Ramos (cell line): ENCODE results near the gene CDK6.

Experiments
- in situ Hi-C: fragments of 300-500 bp; cut with MboI; formaldehyde crosslinking; loops from one replicate; pipeline ENCODE4 v1.14.3; 2022; ENCODE audit warnings: low sequenced_read_pairs; ENCODE audit not compliant: unreplicated experiment

The CDK6 gene

DNA sequence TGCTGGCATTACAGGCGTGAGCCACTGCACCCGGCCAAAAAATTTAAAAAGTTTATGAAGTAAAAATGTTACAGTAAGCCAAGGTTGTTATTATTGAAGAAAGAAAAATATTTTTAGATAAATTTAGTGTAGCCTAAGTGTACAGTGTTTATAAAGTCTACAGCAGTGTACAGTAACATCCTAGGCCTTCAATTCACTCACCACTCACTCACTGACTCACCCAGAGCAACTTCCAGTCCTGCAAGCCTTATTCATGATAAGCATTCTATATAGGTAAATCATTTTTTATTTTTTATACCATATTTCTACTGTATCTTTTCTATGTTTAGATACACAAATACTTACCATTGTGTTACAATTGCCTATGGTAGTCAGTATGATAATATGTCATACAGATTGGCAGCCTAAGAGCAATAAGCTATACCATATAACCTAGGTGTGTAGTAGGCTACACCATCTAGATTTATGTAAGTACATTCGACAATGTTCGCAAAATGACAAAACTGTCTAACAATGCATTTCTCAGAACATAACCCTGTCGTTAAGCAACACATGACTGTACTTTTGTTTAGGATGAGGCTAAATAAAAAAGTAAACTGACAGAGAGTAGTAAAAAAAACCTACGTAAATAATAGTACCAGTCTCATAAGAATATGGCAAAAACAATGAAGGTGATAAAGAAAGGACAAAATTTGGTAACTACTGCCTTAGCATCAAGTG is 168.4 kb downstream of the CDK6 start:
- in situ Hi-C loops = no loop called here

DNA sequence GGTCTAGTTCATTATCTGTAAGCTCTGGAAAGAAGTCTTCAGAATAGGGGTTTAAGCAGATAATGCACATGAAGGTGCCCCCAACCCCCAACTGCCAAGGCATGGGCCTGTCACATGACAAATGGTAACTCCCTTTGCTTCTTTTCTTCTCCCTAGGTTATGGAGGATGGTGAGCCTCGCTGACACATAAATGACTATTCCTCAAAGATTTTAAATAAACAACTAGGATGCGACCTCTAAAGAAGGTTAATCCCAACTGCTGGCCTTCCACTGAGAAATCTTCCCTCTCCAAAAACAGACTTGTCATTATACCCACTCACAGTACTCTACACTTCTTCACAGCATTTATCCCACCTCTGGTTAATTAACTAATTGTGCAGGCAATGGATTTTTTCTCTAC is 170.4 kb downstream of the CDK6 start:
- in situ Hi-C loops = no loop called here

DNA sequence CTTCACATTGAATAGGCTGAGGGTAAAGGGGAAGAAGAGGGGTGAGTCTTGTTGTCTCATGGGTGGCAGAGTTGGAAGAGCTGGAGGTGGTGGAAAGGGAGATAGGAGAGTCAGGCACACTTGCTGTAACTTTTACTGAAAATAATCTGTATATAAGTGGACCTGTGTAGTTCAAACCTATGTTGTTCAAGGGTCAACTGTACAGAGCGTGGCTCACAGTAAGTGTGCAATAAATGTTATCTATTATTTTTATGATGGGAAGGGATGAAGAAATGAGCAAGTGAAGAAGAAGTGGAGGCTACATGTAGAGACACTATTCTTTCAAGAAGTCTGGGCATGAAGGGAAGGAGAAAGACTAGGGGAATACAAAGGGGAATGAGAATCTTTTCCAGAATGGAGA is 174.7 kb downstream of the CDK6 start:
- in situ Hi-C loops = no loop called here

DNA sequence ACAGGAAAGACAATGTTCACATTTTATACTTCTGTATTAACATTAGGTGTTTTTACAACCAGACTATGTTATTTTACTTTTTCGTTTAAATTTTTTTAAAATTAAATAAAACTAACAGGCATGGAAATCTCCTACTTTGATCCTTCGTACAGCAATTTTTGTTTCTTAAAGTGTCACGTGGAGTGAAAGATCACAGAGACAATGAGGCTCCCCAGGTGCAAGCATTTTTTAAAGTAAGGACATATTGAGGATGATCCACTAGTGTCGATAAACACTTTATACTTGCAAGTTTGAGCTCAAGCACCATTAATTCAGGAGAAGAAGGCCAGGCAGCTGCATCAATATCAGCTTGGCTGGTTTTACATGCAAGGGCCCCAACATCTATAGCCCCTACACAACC is 177.7 kb downstream of the CDK6 start:
- in situ Hi-C loops = no loop called here

DNA sequence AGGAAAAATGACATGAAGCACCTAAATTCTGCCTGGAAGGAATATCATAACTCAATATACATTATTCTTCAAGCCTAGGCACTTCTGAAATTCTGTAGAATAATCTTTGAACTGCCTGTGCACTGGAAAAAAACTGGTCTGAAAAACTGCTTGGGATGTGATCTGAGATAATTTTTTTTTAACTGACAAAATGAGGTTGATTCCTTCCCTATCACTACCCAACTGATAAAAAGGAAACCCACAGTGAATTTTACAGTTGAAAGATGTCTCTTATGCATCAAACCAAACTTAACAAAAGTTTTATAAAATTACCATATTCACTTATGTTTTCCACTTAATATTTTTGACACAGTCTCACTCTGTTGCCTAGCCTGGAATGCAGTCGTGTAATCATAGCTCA is 179.0 kb downstream of the CDK6 start:
- in situ Hi-C loops = no loop called here

DNA sequence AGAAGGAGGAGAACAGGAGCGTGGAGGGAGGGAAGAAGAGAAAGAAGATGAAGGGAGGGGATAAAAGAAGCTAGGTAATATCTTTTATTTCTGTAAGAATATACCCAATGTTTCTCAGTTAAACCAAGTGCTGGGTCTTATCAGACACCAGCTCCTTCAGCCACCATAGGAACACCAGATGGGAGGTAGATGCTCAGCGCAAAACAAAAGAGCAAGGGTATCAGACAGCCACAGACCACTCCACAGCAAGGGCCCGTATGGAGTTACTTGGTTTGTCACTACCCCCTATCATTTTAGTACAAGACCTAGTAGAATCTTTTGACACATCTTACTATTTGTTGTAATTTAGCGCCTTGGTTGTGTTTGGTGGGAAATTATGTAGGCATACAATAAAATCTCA is 180.3 kb downstream of the CDK6 start:
- in situ Hi-C loops = no loop called here

DNA sequence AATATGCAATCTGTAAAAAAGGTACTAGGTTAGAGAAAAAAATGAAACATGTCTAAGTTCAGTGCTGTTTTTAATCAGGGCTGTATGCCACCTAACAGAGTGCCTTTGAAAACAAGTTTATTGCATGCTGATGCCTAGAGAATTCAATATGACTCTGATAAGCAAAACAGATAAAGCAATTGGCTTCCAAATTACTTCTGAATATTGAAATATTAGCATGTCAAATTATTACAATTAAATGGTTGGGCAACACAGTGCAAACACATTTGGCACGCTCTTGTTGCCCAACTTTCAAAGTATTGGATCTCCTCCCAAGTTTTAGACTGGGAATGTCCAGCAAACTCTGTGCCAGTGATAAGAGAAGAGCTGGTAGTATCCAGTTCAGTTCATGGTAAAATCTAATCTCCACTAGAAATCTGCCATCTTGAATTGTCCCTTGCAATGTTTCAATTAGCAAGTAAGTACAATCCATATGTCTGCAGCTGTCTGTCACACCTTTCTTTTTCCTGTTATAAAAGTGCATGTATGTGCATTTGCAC is 181.0 kb downstream of the CDK6 start:
- in situ Hi-C loops = no loop called here

DNA sequence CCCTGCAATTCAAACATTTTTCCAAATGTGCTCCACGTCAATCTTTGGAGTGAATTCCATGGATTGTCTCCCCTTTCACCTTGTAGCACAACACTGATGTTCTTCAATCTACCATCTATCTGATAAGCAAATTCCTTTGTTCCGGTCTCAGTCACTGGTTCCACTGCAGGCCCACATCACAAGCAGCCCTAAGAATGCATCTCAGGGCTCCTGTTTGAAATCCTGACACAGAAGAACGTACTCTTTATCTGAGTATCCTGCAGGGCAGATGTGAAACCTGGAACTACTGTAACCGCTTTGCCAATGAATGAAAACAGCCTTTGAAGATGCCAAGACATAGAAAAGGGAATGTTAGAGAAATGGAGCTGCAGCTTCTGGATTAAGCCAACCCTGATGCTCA is 183.2 kb downstream of the CDK6 start:
- in situ Hi-C loops = no loop called here

DNA sequence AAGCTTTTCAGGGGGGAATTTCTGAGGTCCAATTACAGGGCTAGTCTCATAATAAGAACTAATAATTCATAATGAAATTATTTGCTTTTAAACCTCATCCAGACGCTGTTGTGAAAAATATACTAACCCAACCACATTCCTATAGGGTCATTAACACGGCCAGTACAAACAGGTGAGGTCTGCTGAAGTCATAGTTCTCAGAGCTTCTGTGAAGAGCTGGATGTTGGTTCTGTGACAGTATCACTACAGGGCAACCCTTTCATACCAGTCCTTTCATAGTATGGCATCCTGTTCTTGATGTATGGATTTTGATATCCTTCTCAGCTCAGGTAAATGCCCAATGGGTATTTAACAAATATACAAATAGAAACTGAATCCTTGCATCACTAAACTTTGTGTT is 183.8 kb downstream of the CDK6 start:
- in situ Hi-C loops = no loop called here

DNA sequence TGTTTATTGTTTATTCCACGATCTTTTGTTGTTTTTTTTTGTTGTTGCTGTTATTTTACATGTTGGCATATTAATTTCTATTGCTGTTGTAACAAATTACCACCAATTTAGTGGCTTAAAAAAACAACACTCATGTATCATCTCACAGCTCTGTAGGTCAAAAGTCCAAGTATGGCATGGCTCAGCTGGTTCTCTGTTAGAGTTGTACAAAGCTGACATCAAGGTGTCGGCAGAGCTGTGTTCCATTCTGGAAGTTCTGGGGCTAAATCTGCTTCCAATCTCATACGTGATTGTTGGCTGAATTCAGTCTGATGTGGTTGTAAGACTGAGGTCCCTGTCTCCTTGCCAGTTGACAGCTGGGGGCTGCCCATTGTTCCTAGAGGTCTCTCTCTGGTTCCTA is 186.0 kb downstream of the CDK6 start:
- in situ Hi-C loops = no loop called here

DNA sequence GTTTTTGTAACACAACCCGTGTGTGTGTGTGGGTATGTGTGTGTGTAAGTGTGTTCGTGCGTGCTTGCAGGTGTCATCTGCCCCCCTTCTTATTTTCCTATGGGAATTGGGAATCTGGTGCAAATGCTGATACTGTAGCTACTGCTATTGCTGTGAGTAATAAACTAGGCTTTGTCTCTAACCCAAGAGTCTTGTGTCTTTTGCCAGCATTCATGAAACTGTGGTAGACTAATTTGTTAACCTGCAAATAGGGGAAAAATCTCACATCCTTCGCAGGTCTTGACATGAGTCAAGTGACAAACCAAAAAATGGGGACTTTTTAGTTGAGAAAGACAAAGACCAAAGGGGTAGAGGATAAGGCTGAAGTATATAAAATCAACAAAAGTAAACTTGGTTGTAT is 188.3 kb downstream of the CDK6 start:
- in situ Hi-C loops = no loop called here

DNA sequence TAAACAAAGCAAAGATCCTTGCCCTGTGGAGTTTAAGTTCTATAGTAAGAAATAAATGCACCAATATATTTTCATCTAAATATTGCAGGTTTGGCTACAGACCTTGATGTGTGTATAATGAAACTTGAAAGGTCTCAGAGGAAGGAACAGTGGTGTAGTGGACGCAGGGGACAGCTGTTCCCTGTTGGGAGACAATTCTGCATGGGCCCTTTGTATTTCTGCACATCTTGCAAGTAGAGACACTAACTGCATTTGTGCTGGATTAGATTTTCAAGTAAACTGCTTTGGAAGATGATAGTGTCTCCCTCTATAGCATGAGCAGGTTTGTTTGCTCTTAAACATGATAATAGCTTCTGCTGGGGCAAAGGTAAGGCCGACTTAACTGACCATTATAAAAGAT is 188.7 kb downstream of the CDK6 start:
- in situ Hi-C loops = no loop called here

DNA sequence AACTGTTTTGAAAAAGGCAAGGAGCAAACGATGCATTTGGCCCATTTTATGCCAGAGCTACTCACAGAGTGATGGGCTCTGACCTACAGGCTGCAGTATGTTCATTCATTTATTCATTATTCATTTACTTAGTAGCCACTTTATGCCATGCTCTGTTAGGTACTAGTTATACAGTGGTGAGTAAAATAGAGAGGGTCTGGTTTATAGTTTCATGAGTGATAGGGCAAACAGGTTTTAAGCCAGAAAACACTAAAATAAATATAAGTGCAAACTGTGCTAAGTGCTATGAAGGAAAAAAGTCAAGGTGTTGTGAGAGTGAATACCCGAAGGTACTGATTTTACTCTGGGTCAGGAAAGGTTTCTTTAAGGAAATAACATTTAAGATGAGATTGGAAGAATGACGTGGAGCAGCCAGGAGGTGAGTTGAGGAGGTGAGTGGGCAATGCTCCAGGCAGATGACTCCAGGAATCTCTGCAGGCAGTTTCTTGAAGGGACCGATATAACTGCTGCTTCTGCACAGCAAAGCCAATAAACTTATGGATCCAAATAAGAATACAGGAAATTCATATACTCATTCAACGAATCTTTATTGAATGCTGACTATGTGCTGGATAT is 189.3 kb downstream of the CDK6 start:
- in situ Hi-C loops = no loop called here

DNA sequence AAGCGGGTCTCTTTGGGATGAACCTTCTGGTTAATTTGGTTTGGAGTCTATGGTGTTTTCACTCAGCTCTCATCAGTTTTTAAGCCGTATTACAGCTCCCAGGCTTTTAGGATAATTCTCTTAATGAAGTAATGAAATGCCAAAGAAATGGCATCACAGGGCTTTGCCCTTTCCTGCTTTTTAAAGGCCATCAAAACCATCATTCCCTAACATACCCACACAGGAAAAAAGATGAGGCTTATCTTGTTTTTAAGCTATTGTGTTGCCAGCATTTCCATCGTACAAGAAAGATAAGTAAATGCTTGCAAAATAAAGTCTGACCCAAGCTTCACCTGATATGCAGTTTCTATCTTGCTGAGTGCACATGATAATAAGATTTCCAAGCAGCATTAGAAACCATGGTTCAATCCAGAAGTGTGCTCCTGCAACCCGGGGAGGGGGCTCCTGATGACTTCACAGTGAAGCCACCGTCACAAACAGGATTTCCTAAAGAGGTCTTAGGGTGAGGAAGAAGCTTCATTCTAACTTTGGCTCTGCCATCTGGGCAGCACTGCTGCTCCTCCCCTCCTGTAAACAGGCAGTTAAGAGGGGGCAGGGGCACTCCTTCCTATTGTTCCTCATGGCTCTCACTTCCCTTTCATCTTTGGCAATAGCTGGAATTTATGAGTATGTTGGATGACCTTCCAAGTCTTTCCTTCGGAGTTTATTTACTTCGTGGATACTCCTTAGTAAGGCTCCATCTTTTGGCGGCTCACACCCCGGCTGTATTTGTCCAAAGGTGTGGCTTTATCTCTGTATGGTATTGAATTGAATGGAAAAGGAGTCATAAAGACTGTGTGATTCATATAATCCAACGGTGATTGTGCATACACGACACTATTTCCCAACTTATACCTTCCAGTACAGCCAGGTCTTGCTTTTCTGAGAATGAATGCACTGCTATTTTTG is 191.0 kb downstream of the CDK6 start:
- in situ Hi-C loops = no loop called here

DNA sequence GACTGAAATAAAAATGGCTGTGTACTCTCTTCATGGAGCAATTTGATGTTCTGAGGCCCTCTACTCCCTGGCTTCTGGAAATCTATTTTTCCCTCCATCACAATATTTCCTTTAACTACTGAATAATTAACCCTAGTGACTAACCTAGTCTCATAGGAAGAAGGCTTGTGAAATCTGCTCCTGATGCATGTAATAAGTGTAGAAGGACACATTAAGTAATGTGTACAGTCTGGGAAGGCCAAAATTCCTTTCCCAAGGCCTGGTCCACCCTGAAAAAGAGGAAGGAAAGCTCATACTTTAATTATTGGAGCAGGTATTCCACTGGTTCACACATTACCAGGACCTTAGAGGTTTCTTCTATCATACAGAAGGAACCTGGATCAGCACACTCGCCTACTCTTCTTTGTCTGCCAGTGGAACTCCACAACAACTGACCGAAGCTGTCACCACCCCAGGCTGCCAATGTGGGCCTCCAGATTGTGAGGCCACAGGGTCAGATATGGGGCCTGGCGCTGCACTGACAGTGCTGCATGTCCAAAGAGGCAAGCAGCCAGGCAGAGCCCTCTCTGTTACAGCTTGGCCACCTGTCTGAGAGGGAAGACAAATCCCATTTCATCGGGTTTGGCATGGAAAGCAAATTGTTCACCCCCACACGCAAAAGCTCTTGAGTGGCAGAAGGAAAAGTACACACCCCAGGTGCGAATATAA is 191.8 kb downstream of the CDK6 start:
- in situ Hi-C loops = no loop called here

DNA sequence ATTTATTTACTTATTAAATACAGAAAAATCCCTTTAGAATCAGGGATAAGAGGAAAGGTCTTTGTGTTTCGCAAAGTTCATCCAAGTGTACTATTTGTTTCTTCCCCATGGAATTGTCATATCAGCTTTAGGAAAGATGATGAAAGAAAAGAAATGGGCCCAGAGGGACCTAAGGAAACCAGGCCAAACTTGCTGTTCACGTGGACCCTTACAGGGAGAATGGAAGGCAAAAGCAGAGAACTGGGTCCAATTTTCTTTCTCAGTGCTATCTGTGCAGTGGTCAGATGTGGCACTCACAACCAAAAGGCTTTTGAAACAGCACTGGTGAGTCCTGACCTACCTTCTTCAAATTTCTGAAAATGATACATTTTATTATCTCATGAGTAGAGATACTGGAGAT is 192.6 kb downstream of the CDK6 start:
- in situ Hi-C loops = no loop called here

DNA sequence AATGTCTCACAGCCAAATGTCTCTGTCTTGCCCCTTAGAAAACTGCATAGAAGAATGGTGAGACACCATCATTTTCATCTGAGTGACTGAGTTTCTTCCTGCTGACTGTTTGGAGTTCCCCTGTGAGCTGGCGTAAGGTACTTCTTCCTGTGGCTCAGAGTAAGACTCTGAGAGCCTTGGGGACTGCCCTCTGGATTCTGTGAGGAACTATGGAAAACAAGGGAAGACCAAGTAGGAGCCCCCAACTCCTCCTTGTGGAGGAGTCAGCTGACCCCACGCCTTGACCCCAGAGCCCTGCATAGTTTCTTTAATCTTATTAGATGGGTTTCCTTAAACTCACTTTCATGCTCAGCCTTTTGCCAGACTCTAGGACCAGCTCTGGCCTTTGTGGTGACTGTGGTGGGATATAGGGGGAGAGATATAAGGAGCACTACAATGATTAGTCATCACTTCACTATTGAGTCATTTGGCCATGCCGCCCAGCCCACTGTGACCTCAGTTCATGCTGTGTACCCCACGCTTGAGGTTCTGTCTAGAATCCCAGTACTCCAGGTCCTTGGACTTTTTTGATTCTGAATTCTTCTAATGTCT is 194.4 kb downstream of the CDK6 start:
- in situ Hi-C loops = no loop called here

DNA sequence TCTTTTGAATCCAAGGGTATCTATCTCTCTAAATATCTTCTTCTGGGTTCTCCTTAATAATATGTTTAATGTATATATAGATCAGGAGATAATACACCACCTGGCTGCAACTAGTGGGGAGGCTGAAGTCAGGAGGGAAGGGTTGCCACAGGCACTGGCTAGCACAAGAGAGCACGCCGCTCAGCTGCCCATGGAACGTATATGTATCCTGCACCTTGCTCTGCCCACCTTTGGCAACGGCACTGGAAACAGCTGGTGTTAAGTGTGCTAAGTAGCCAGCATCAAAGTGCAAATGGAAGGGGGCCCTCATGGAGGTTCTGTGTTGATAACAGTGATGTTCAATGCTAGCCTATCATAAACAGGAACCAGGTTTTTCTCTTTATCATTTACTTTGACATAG is 196.4 kb downstream of the CDK6 start:
- in situ Hi-C loops = no loop called here

DNA sequence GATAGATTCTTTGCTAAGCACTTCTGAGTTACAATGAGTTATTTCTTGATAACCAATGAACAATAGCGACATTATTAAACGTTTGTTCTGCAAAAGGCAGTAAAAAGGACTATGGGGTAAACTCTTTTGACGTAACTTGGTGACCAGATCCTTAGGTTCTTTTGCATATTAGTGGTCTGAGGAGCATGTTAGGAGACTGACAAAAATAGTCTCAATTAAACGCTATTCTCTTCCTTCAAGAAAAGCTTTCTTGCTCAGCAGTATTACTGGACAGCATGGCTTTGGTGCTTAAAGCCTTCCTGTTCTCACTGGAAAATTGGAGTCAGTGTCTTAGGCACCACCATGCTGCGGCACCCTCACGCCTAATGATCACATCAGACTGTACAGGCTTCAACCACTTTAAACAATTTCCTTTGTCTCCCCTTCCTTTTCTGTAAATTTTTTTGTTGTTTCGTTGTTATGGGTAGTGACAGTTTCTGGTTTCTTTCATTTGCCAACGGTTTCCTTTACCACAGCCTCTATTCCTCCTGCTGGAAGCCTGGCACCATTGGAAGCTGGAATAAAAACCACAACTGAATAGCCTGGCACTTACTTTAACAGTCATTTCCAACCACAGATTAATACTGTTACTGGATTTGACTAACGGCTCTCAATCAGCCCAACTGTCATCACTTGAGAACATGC is 197.0 kb downstream of the CDK6 start:
- in situ Hi-C loops = no loop called here
